GM12801 (cell line): ENCODE results near the gene TCEA3.

Experiments
- CTCF ChIP-seq: IDR thresholded peaks from one replicate; pipeline ENCODE4 v1.5.1; 2011; ENCODE audit warnings: control low read depth; ENCODE audit not compliant: insufficient read length; ENCODE audit errors: extremely low read depth

Gene TCEA3

GRCh38 chr1:23403735-23404486 is 20.6 kb downstream of the TCEA3 start:
- no peak for TF ChIP-seq CTCF

GRCh38 chr1:23403355-23403734 is 21.2 kb downstream of the TCEA3 start:
- no peak for TF ChIP-seq CTCF

- no peak for TF ChIP-seq CTCF
Observed at GRCh38 chr1:23403038-23403336, 21.6 kb downstream of the TCEA3 start.

- TF ChIP-seq CTCF = no peak
Observed at GRCh38 chr1:23402286-23403037, 22.1 kb downstream of the TCEA3 start.

- no peak for TF ChIP-seq CTCF
Observed at GRCh38 chr1:23401313-23401712, 23.2 kb downstream of the TCEA3 start.

- TF ChIP-seq CTCF = no peak
Observed at GRCh38 chr1:23400324-23401114, 24.0 kb downstream of the TCEA3 start.

- TF ChIP-seq CTCF = no peak
Observed at GRCh38 chr1:23399229-23399628, 25.3 kb downstream of the TCEA3 start.
